Neural cell (in vitro differentiated cells): ENCODE results near the gene HSD17B14.

Experiments used
- EP300 ChIP-seq: fragments of 450-650 bp; conservative IDR thresholded peaks from 2 replicates; pipeline ENCODE4 v1.6.1; 2014; ENCODE audit warnings: antibody characterized with exemption, mild to moderate bottlenecking, moderate library complexity; ENCODE audit not compliant: poor library complexity, severe bottlenecking
- EZH2 ChIP-seq: fragments of 200-600, 300-800 bp; shearing (Covaris generic), sonication (generic); IDR thresholded peaks from 2 replicates; pipeline ENCODE4 v1.6.1; 2014; ENCODE audit warnings: antibody characterized with exemption, low read length, borderline replicate concordance, mild to moderate bottlenecking; ENCODE audit not compliant: insufficient read depth, poor library complexity, severe bottlenecking
- MXI1 ChIP-seq: fragments of 450-650 bp; conservative IDR thresholded peaks from 2 replicates; pipeline ENCODE4 v1.6.1; 2014; ENCODE audit warnings: antibody characterized with exemption, mild to moderate bottlenecking; ENCODE audit not compliant: poor library complexity, severe bottlenecking
- POLR2AphosphoS5 ChIP-seq: IDR thresholded peaks from 2 replicates; pipeline ENCODE4 v1.6.1; 2012
- RAD21 ChIP-seq: fragments of 450-650 bp; conservative IDR thresholded peaks from 2 replicates; pipeline ENCODE4 v1.6.1; 2014; ENCODE audit warnings: antibody characterized with exemption, mild to moderate bottlenecking, moderate library complexity
- REST ChIP-seq: IDR thresholded peaks from 2 replicates; pipeline ENCODE4 v1.6.1; 2012; ENCODE audit warnings: borderline replicate concordance
- SMC3 ChIP-seq: fragments of 450-650 bp; conservative IDR thresholded peaks from 2 replicates; pipeline ENCODE4 v1.6.1; 2014; ENCODE audit warnings: antibody characterized with exemption, mild to moderate bottlenecking, moderate library complexity; ENCODE audit not compliant: poor library complexity
- TAF1 ChIP-seq: IDR thresholded peaks from 2 replicates; pipeline ENCODE4 v1.6.1; 2012; ENCODE audit warnings: low read depth
- TF ChIP-seq, protein P1 (sequence below): fragments of 450-650 bp; IDR thresholded peaks from 2 replicates; pipeline ENCODE4 v1.5.1; 2014; ENCODE audit warnings: antibody characterized with exemption, mild to moderate bottlenecking, moderate library complexity; ENCODE audit not compliant: poor library complexity, severe bottlenecking

DNA sequence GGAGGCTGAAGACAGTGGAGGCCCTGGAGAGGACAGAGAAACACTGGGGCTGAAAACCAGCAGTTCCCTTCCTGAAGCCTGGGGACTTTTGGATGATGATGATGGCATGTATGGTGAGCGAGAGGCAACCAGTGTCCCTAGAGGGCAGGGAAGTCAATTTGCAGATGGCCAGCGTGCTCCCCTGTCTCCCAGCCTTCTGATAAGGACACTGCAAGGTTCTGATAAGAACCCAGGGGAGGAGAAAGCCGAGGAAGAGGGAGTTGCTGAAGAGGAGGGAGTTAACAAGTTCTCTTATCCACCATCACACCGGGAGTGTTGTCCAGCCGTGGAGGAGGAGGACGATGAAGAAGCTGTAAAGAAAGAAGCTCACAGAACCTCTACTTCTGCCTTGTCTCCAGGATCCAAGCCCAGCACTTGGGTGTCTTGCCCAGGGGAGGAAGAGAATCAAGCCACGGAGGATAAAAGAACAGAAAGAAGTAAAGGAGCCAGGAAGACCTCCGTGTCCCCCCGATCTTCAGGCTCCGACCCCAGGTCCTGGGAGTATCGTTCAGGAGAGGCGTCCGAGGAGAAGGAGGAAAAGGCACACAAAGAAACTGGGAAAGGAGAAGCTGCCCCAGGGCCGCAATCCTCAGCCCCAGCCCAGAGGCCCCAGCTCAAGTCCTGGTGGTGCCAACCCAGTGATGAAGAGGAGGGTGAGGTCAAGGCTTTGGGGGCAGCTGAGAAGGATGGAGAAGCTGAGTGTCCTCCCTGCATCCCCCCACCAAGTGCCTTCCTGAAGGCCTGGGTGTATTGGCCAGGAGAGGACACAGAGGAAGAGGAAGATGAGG is 37.4 kb upstream of the HSD17B14 start:
- TF ChIP-seq RAD21: no peak
- TF ChIP-seq, protein P1, sequence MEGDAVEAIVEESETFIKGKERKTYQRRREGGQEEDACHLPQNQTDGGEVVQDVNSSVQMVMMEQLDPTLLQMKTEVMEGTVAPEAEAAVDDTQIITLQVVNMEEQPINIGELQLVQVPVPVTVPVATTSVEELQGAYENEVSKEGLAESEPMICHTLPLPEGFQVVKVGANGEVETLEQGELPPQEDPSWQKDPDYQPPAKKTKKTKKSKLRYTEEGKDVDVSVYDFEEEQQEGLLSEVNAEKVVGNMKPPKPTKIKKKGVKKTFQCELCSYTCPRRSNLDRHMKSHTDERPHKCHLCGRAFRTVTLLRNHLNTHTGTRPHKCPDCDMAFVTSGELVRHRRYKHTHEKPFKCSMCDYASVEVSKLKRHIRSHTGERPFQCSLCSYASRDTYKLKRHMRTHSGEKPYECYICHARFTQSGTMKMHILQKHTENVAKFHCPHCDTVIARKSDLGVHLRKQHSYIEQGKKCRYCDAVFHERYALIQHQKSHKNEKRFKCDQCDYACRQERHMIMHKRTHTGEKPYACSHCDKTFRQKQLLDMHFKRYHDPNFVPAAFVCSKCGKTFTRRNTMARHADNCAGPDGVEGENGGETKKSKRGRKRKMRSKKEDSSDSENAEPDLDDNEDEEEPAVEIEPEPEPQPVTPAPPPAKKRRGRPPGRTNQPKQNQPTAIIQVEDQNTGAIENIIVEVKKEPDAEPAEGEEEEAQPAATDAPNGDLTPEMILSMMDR: no peak
- no peak for TF ChIP-seq POLR2AphosphoS5
- no peak for TF ChIP-seq TAF1
- no peak for TF ChIP-seq EZH2
- TF ChIP-seq SMC3: no peak
- no peak for TF ChIP-seq REST
- no peak for TF ChIP-seq MXI1
- TF ChIP-seq EP300: no peak
